ENCODE measurements around the gene ASB3. TPM values are rescaled to one million over a fixed set of nuclear protein-coding genes. Genes with fewer than 3 reads are reported as not detected.

Gene ASB3
- total RNA-seq, 1 donor from 2014 or later, result 11.4 TPM

GRCh38 chr2:53655256-53655655, 131.5 kb downstream of the ASB3 start:
- TF ChIP-seq CTCF (IDR thresholded peaks at IDR 0.05; ENCODE audit: borderline replicate concordance), result no peak
- Histone ChIP-seq H3K4me3 (no peak overlapping the region), H3K4me1 (no peaks in the 10 kb centered on the region), H3K27me3 (ENCODE audit: low read depth) (no peaks in the 10 kb centered on the region), H3K27ac (replicated peaks) (no peak overlapping the region), H3K9me3 (replicated peaks) (peaks cover 4% of the 10 kb centered on the region), H3K36me3 (no peaks in the 10 kb centered on the region)
- intact Hi-C loops (cut with micrococcal nuclease), result no loop called here
- DNase-seq, result no peak

GRCh38 chr2:53654396-53654795, 132.4 kb downstream of the ASB3 start:
- H3K36me3 ChIP-seq, result no peaks in the 10 kb centered on the region
- intact Hi-C loops (cut with micrococcal nuclease), result no loop called here
- no peak for DNase-seq
- H3K27me3 ChIP-seq (ENCODE audit: low read depth), result no peaks in the 10 kb centered on the region
- H3K27ac ChIP-seq (replicated peaks), result no peak overlapping the region
- H3K9me3 ChIP-seq (replicated peaks), result peaks cover 4% of the 10 kb centered on the region
- no peaks in the 10 kb centered on the region for H3K4me1 ChIP-seq
- H3K4me3 ChIP-seq, result no peak overlapping the region
- no peak for TF ChIP-seq CTCF (IDR thresholded peaks at IDR 0.05; ENCODE audit: borderline replicate concordance)

GRCh38 chr2:53652131-53652530, 134.6 kb downstream of the ASB3 start:
- Histone ChIP-seq H3K4me3 (no peak overlapping the region), H3K9me3 (replicated peaks) (peaks cover 4% of the 10 kb centered on the region), H3K36me3 (no peaks in the 10 kb centered on the region), H3K27me3 (ENCODE audit: low read depth) (no peaks in the 10 kb centered on the region), H3K27ac (replicated peaks) (no peak overlapping the region), H3K4me1 (no peaks in the 10 kb centered on the region)
- no peak for TF ChIP-seq CTCF (IDR thresholded peaks at IDR 0.05; ENCODE audit: borderline replicate concordance)
- intact Hi-C loops (cut with micrococcal nuclease), result no loop called here
- DNase-seq, result no peak

GRCh38 chr2:53646788-53647187, 140.0 kb downstream of the ASB3 start:
- no peak for DNase-seq
- peaks cover 4% of the 10 kb centered on the region for H3K9me3 ChIP-seq (replicated peaks)
- intact Hi-C loops (cut with micrococcal nuclease), result no loop called here
- no peak overlapping the region for H3K4me3 ChIP-seq
- H3K4me1 ChIP-seq, result no peaks in the 10 kb centered on the region
- TF ChIP-seq CTCF (IDR thresholded peaks at IDR 0.05; ENCODE audit: borderline replicate concordance), result no peak
- no peaks in the 10 kb centered on the region for H3K27me3 ChIP-seq (ENCODE audit: low read depth)
- no peak overlapping the region for H3K27ac ChIP-seq (replicated peaks)
- H3K36me3 ChIP-seq, result no peaks in the 10 kb centered on the region

- H3K27ac ChIP-seq (replicated peaks), result no peak overlapping the region
- H3K4me3 ChIP-seq, result no peak overlapping the region
- no peaks in the 10 kb centered on the region for H3K4me1 ChIP-seq
- H3K27me3 ChIP-seq (ENCODE audit: low read depth), result no peaks in the 10 kb centered on the region
- no peaks in the 10 kb centered on the region for H3K9me3 ChIP-seq (replicated peaks)
- intact Hi-C loops (cut with micrococcal nuclease), result no loop called here
- DNase-seq, result no peak
- no peak for TF ChIP-seq CTCF (IDR thresholded peaks at IDR 0.05; ENCODE audit: borderline replicate concordance)
- no peaks in the 10 kb centered on the region for H3K36me3 ChIP-seq
These were observed 145.5 kb downstream of the ASB3 start for GRCh38 chr2:53641290-53641689.

GRCh38 chr2:53640466-53640865, 146.3 kb downstream of the ASB3 start:
- no peak for TF ChIP-seq CTCF (IDR thresholded peaks at IDR 0.05; ENCODE audit: borderline replicate concordance)
- no peak for DNase-seq
- no peak overlapping the region for H3K27ac ChIP-seq (replicated peaks)
- intact Hi-C loops (cut with micrococcal nuclease), result no loop called here
- H3K4me1 ChIP-seq, result no peaks in the 10 kb centered on the region
- no peaks in the 10 kb centered on the region for H3K27me3 ChIP-seq (ENCODE audit: low read depth)
- H3K4me3 ChIP-seq, result no peak overlapping the region
- no peaks in the 10 kb centered on the region for H3K36me3 ChIP-seq
- no peaks in the 10 kb centered on the region for H3K9me3 ChIP-seq (replicated peaks)
